ENCODE results near the gene CRYGA.

GRCh38 chr2:208125251-208125650 lies 38.1 kb downstream of the CRYGA start:
- TF ChIP-seq, protein P1, sequence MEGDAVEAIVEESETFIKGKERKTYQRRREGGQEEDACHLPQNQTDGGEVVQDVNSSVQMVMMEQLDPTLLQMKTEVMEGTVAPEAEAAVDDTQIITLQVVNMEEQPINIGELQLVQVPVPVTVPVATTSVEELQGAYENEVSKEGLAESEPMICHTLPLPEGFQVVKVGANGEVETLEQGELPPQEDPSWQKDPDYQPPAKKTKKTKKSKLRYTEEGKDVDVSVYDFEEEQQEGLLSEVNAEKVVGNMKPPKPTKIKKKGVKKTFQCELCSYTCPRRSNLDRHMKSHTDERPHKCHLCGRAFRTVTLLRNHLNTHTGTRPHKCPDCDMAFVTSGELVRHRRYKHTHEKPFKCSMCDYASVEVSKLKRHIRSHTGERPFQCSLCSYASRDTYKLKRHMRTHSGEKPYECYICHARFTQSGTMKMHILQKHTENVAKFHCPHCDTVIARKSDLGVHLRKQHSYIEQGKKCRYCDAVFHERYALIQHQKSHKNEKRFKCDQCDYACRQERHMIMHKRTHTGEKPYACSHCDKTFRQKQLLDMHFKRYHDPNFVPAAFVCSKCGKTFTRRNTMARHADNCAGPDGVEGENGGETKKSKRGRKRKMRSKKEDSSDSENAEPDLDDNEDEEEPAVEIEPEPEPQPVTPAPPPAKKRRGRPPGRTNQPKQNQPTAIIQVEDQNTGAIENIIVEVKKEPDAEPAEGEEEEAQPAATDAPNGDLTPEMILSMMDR (IDR thresholded peaks at IDR 0.05), result no peak
- TF ChIP-seq, protein P2, sequence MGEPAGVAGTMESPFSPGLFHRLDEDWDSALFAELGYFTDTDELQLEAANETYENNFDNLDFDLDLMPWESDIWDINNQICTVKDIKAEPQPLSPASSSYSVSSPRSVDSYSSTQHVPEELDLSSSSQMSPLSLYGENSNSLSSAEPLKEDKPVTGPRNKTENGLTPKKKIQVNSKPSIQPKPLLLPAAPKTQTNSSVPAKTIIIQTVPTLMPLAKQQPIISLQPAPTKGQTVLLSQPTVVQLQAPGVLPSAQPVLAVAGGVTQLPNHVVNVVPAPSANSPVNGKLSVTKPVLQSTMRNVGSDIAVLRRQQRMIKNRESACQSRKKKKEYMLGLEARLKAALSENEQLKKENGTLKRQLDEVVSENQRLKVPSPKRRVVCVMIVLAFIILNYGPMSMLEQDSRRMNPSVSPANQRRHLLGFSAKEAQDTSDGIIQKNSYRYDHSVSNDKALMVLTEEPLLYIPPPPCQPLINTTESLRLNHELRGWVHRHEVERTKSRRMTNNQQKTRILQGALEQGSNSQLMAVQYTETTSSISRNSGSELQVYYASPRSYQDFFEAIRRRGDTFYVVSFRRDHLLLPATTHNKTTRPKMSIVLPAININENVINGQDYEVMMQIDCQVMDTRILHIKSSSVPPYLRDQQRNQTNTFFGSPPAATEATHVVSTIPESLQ (CRISPR knock-in tag; IDR thresholded peaks at IDR 0.05), result no peak
- TF ChIP-seq, protein P3, sequence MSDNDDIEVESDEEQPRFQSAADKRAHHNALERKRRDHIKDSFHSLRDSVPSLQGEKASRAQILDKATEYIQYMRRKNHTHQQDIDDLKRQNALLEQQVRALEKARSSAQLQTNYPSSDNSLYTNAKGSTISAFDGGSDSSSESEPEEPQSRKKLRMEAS (CRISPR knock-in tag; IDR thresholded peaks at IDR 0.05), result no peak
- TF ChIP-seq, protein P4, sequence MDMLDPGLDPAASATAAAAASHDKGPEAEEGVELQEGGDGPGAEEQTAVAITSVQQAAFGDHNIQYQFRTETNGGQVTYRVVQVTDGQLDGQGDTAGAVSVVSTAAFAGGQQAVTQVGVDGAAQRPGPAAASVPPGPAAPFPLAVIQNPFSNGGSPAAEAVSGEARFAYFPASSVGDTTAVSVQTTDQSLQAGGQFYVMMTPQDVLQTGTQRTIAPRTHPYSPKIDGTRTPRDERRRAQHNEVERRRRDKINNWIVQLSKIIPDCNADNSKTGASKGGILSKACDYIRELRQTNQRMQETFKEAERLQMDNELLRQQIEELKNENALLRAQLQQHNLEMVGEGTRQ (CRISPR knock-in tag; IDR thresholded peaks at IDR 0.05), result no peak
